AG08396 (cell line): ENCODE data around the gene ASPG.

Source experiments
- DNase-seq: peaks from one replicate; pipeline ENCODE4 v3.0.0; 2012; ENCODE audit warnings: low spot score, mixed read lengths

ASPG gene

DNA sequence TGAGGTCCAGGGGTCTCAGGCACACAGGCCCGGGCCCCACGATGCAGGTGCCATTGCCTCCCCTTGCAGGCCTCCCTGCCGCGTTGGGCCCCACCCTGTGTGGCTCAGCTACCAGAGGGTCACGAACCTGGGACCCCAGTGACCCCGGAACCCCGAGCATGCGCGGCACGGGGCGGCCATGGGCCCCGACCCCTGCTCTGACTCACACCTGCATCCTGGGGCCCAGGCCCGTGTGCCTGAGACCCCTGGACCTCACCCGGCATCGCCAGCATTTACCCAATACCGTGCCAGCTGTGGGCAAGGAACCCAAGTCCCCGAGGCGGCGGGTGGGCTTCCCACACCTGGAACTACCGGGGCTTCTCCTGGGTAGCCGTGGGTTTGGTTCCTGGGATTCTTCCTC, 78.0 kb downstream of the ASPG start:
- no peak for DNase-seq

- no peak for DNase-seq
These were observed 78.5 kb downstream of the ASPG start for GRCh38 chr14:104164041-104164440.

DNA sequence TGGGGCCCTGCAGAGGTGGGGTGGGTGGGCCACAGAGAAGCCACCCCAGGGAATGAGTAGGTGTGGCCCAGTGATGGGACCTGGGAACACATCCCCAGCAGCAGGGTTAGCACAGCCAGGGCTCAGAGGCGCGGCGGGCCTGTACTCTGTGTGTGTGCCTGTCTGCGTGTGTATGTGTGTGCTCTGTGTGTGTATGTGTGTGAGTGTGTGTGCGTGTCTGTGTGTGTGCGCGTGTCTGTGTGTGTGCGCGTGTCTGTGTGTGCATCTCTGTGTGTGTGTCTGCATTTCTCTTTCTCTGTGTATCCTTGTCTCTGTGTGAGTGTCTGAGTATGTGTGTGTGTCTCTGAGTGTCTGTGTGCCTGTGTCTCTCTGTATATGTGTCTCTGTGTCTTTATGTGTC, 79.0 kb downstream of the ASPG start:
- DNase-seq, result no peak
